A673 (cell line): ENCODE measurements around the gene TCP11L2. TPM values are rescaled to one million over a fixed set of nuclear protein-coding genes. Genes with fewer than 3 reads are reported as not detected.

ENCODE experiments used
- BruUV-seq: library from RNA; stranded (reverse); fragments of 400-500 nt; replicated peaks from 2 replicates; lab custom pipeline; 2021; lab: Mats Ljungman, UMichigan
- CTCF ChIA-PET: fragments of 300-600 bp; sonication (Branson Sonifier 250); formaldehyde crosslinking; loops from one replicate; lab custom pipeline; 2022; ENCODE audit warnings: antibody characterized with exemption; lab: Charles Lee
- POLR2A ChIA-PET: fragments of 300-600 bp; sonication (Branson Sonifier 250); formaldehyde crosslinking; loops from one replicate; lab custom pipeline; 2022; ENCODE audit warnings: antibody characterized with exemption; ENCODE audit not compliant: low non-redundant PET; lab: Charles Lee
- DNase-seq: peaks from one replicate; pipeline ENCODE4 v3.0.0-alpha.2; 2015; ENCODE audit warnings: low spot score
- H3K27ac ChIP-seq: fragments of 200-600 bp; sonication (generic); 2 replicates; pipeline ENCODE4 v1.5.1; 2016; ENCODE audit warnings: mixed run types, low read depth, mild to moderate bottlenecking, mixed read lengths, antibody characterized with exemption, low read length; ENCODE audit not compliant: poor library complexity, severe bottlenecking
- H3K27me3 ChIP-seq: fragments of 200-600 bp; sonication (generic); replicated peaks from 2 replicates; pipeline ENCODE4 v1.6.1; 2017; ENCODE audit warnings: mixed run types, low read depth, mild to moderate bottlenecking, mixed read lengths, antibody characterized with exemption, low read length; ENCODE audit not compliant: insufficient read depth, poor library complexity
- H3K36me3 ChIP-seq: fragments of 200-600 bp; sonication (generic); 2 replicates; pipeline ENCODE4 v1.6.1; 2016; ENCODE audit warnings: mixed run types, mild to moderate bottlenecking, mixed read lengths, antibody characterized with exemption, low read length; ENCODE audit not compliant: insufficient read depth, poor library complexity, severe bottlenecking
- H3K4me1 ChIP-seq: fragments of 200-600 bp; sonication (generic); 2 replicates; pipeline ENCODE4 v1.6.1; 2017; ENCODE audit warnings: mixed run types, mild to moderate bottlenecking, mixed read lengths, antibody characterized with exemption, low read length; ENCODE audit not compliant: insufficient read depth, poor library complexity, severe bottlenecking
- H3K4me3 ChIP-seq: fragments of 200-600 bp; sonication (generic); 2 replicates; pipeline ENCODE4 v1.5.1; 2016; ENCODE audit warnings: low read depth, mixed run types, mild to moderate bottlenecking, mixed read lengths, low read length; ENCODE audit not compliant: poor library complexity, severe bottlenecking
- H3K9me3 ChIP-seq: fragments of 200-600 bp; sonication (generic); 2 replicates; pipeline ENCODE4 v1.6.1; 2016; ENCODE audit warnings: mixed run types, low read depth, mild to moderate bottlenecking, mixed read lengths, antibody characterized with exemption, low read length; ENCODE audit not compliant: poor library complexity, severe bottlenecking
- EZH2 ChIP-seq: fragments of 200-600 bp; sonication (generic); IDR thresholded peaks from 2 replicates; pipeline ENCODE4 v1.6.1; 2017; ENCODE audit warnings: borderline replicate concordance, low read depth, mild to moderate bottlenecking, mixed read lengths, antibody characterized with exemption, low read length; ENCODE audit not compliant: poor library complexity, severe bottlenecking
- intact Hi-C: fragments of 100-400 bp; cut with micrococcal nuclease; formaldehyde crosslinking; loops from one replicate; pipeline ENCODE4 v1.10.0; 2022; ENCODE audit not compliant: unreplicated experiment
- total RNA-seq: library from RNA; stranded (reverse); gene quantifications from 2 replicates; pipeline ENCODE4 v1.2.3, GENCODE V29; 2021
- TF ChIP-seq, protein P1 (sequence below): fragments of 300-800, 200-600 bp; sonication (generic); conservative IDR thresholded peaks from 2 replicates; pipeline ENCODE4 v1.5.1; 2017; ENCODE audit warnings: low read depth, mild to moderate bottlenecking, antibody characterized with exemption, low read length, moderate library complexity, mixed read lengths

TCP11L2 gene
- total RNA-seq, 1 experiment from 2014 or later, result 0.39 TPM

DNA sequence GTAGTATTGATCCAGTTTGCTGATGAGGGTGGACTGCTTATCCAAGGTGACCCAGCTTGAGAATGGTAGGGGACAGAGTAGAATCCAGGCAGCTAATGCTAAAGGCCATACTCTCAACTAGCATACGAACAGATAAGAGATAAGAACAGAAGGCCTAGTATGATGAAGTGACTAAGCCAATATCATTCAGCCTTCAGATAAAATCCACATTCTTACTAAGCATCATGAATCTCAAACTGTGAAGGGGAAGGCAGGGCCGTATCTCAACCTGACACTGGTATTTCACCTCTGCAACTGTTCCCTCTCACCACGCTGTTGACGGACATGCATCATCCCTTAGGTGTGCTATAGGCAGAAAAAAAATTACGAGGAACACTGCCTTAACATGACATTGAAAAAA is 46.6 kb upstream of the TCP11L2 start:
- no peak overlapping the region for H3K27ac ChIP-seq
- H3K9me3 ChIP-seq, result no peaks in the 10 kb centered on the region
- no peak for DNase-seq
- BruUV-seq, result no TSS peak
- no peaks in the 10 kb centered on the region for H3K4me1 ChIP-seq
- POLR2A ChIA-PET, result no interaction called here
- no peaks in the 10 kb centered on the region for H3K27me3 ChIP-seq
- intact Hi-C loops, result no loop called here
- TF ChIP-seq EZH2, result no peak
- TF ChIP-seq, protein P1, sequence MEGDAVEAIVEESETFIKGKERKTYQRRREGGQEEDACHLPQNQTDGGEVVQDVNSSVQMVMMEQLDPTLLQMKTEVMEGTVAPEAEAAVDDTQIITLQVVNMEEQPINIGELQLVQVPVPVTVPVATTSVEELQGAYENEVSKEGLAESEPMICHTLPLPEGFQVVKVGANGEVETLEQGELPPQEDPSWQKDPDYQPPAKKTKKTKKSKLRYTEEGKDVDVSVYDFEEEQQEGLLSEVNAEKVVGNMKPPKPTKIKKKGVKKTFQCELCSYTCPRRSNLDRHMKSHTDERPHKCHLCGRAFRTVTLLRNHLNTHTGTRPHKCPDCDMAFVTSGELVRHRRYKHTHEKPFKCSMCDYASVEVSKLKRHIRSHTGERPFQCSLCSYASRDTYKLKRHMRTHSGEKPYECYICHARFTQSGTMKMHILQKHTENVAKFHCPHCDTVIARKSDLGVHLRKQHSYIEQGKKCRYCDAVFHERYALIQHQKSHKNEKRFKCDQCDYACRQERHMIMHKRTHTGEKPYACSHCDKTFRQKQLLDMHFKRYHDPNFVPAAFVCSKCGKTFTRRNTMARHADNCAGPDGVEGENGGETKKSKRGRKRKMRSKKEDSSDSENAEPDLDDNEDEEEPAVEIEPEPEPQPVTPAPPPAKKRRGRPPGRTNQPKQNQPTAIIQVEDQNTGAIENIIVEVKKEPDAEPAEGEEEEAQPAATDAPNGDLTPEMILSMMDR, result no peak
- H3K36me3 ChIP-seq, result no peaks in the 10 kb centered on the region
- H3K4me3 ChIP-seq, result no peak overlapping the region
- CTCF ChIA-PET, result no interaction called here

DNA sequence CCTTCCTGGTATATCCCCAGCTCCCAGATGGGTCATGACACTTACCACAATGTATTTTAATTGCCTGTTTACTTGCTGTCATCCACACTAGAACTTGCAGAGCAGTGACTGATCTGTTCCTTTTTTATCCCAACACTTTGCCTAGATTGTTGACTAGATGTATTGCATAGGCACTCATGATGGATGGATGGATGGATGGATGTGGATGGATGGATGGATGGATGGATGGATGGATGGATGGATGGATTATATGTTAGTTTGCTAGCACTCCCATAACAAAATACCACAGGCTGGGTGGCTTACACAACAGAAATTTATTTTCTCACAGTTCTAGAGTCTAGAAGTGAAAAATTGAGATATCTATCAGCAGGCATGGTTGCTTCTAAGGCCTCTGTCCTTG is 46.0 kb upstream of the TCP11L2 start:
- ChIA-PET POLR2A (no interaction called here), CTCF (no interaction called here)
- no peaks in the 10 kb centered on the region for H3K9me3 ChIP-seq
- H3K27ac ChIP-seq, result no peak overlapping the region
- TF ChIP-seq EZH2, result no peak
- TF ChIP-seq, protein P1, result no peak
- H3K4me3 ChIP-seq, result no peak overlapping the region
- no peaks in the 10 kb centered on the region for H3K36me3 ChIP-seq
- no peaks in the 10 kb centered on the region for H3K27me3 ChIP-seq
- DNase-seq, result no peak
- no peaks in the 10 kb centered on the region for H3K4me1 ChIP-seq
- BruUV-seq, result no TSS peak
- intact Hi-C loops, result no loop called here

DNA sequence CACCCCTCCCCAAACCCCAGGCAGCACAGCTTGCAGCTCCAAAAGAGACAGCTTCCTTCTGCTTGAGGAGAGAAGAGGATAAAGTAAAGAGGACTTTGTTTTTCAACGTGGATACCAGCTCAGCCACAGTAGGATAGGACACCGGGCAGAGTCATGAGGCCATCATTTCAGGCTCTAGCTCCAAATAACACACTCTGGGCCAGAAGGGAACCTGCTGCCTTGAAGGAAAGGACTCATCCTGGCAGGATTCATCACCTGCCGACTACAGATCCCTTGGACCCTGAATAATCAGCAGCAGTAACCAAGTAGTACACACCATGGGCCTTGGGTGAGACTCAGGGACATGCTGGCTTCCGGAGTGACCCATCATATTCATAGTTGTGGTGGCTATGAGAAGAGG is 44.3 kb upstream of the TCP11L2 start:
- BruUV-seq, result no TSS peak
- TF ChIP-seq, protein P1, result no peak
- TF ChIP-seq EZH2, result no peak
- no peaks in the 10 kb centered on the region for H3K27me3 ChIP-seq
- no peaks in the 10 kb centered on the region for H3K4me1 ChIP-seq
- no peak overlapping the region for H3K4me3 ChIP-seq
- POLR2A ChIA-PET, result no interaction called here
- H3K36me3 ChIP-seq, result no peaks in the 10 kb centered on the region
- H3K27ac ChIP-seq, result no peak overlapping the region
- no peak for DNase-seq
- CTCF ChIA-PET, result no interaction called here
- intact Hi-C loops, result no loop called here
- no peaks in the 10 kb centered on the region for H3K9me3 ChIP-seq
